ENCODE data around the gene ARPC1B. TPM values are rescaled to one million over a fixed set of nuclear protein-coding genes. Genes with fewer than 3 reads are reported as not detected.
A peak's percentile ranks its signal among the peaks of the same experiment; 100 is the strongest.
"Not testable (repeated sequence)": the region's sequence is repeated elsewhere in the genome, so short reads cannot be mapped to it uniquely, and the experiment has no call there.

The ARPC1B gene
- total and polyA plus RNA-seq, 2 of the 8 experiments (the other 6 are each of a cell fraction or from before 2014, with no cell fraction given): 64.5 to 115 TPM

- TF ChIP-seq MAFK (IDR thresholded peaks at IDR 0.05; ENCODE audit: low read depth, low read length) (no peak), TBP (IDR thresholded peaks at IDR 0.05; ENCODE audit: low read depth, low read length) (no peak), CTBP2 (IDR thresholded peaks at IDR 0.05; ENCODE audit: borderline replicate concordance, insufficient read depth, insufficient read length, low read length) (no peak)
- TF ChIP-seq, protein P1, sequence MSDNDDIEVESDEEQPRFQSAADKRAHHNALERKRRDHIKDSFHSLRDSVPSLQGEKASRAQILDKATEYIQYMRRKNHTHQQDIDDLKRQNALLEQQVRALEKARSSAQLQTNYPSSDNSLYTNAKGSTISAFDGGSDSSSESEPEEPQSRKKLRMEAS (IDR thresholded peaks at IDR 0.05): 0 out of 2 replicates have a peak, but pooled peaks have one; percentile 22
Observed at GRCh38 chr7:99386584-99387238, 12.2 kb downstream of the ARPC1B start (continued).

DNA sequence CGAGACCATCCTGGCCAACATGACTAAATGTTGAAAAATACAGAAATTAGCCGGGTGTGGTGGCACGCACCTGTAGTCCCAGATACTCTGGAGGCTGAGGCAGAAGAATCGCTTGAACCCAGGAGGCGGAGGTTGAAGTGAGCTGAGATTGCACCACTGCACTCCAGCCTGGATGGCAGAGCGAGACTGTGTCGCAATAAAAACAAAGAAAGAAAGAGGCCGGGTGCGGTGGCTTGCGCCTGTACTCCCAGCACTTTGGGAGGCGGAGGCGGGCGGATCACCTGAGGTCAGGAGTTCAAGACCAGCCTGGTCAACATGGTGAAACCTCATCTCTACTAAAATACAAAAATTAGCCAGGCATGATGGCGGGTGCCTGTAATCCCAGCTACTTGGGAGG lies 12.7 kb downstream of the ARPC1B start:
- not testable (repeated sequence) for H3K23ac ChIP-seq (ENCODE audit: insufficient read length); H3K4ac ChIP-seq (replicated peaks; ENCODE audit: insufficient read length, low read depth, low read length); H2BK15ac ChIP-seq (ENCODE audit: low read length); H3K27me3 ChIP-seq (replicated peaks in 1 of 4; ENCODE audit: control insufficient read depth in 3 of 4, extremely low read depth in 1 of 4, insufficient read depth in 3 of 4, low read length in 3 of 4); H3K23me2 ChIP-seq (ENCODE audit: low read depth, low read length); H3K9me3 ChIP-seq (ENCODE audit: insufficient read depth in 2 of 2, low read depth in 1 of 2, low read length in 1 of 2); H3K4me1 ChIP-seq (replicated peaks in 1 of 4; ENCODE audit: control insufficient read depth in 3 of 4, insufficient read depth in 4 of 4, low read length in 3 of 4); DNase-seq (ENCODE audit: low read depth in 1 of 2, low spot score in 2 of 2); H4K5ac ChIP-seq (ENCODE audit: insufficient read length, low read depth, low read length); H4K91ac ChIP-seq (replicated peaks; ENCODE audit: insufficient read length, low read length); H3K27ac ChIP-seq (ENCODE audit: low read depth, low read length); H2AK5ac ChIP-seq (ENCODE audit: low read depth, low read length); H2BK5ac ChIP-seq (ENCODE audit: low read depth, low read length); H2BK120ac ChIP-seq (replicated peaks; ENCODE audit: low read depth, low read length); H3K4me3 ChIP-seq (ENCODE audit: extremely low read depth in 1 of 4, insufficient read depth in 2 of 4, low read depth in 3 of 4, low read length in 4 of 4); H3K9ac ChIP-seq (replicated peaks in 1 of 4; ENCODE audit: extremely low read depth in 1 of 4, low read depth in 3 of 4, low read length in 3 of 4); H3K79me1 ChIP-seq (ENCODE audit: low read depth, low read length); H2AFZ ChIP-seq (ENCODE audit: low read length); H3K56ac ChIP-seq (replicated peaks; ENCODE audit: insufficient read length, low read depth, low read length); H3K79me2 ChIP-seq (ENCODE audit: control insufficient read depth in 1 of 2, insufficient read depth in 2 of 2, low read length in 2 of 2); H2BK20ac ChIP-seq (ENCODE audit: low read length); H3K4me2 ChIP-seq (ENCODE audit: insufficient read depth in 1 of 2, low read depth in 2 of 2, low read length in 2 of 2); FAIRE-seq; H3K14ac ChIP-seq (ENCODE audit: insufficient read length); H4K8ac ChIP-seq (ENCODE audit: extremely low read depth, insufficient read depth, low read length); H3K18ac ChIP-seq (ENCODE audit: extremely low read depth, low read length); H2BK12ac ChIP-seq (ENCODE audit: low read depth, low read length)
- peaks cover 11% of the 10 kb centered on the region in 2 experiments for H4K20me1 ChIP-seq (replicated peaks in 1 of 2; ENCODE audit: control insufficient read depth in 1 of 2, insufficient read depth in 2 of 2, low read length in 2 of 2)
- WGBS, 2 experiments (ENCODE audit: extremely low coverage in 1 of 2, insufficient coverage in 1 of 2, insufficient read length in 1 of 2, insufficient replicate concordance in 2 of 2, low coverage in 1 of 2, low lambda C conversion rate in 2 of 2, missing lambda C conversion rate in 1 of 2): 84% methylated on average over 14 of the region's 14 CpGs; no CpG with 5 or more reads in 1 of the 2 experiments
- ChIA-PET CTCF (ENCODE audit: partially characterized antibody) (interaction anchor here (0.6 to 2.5 kb wide), 7 partner anchors 10 to 287 kb away, joined by 3 to 14 read pairs (median 4); partner anchors contain the start of genes BUD31 and PDAP1), POLR2A (ENCODE audit: partially characterized antibody) (interaction anchor here (1.2 to 1.9 kb wide), 2 partner anchors 13 to 22 kb away, joined by 4 to 5 read pairs; partner anchors contain the start of genes BUD31 and PDAP1)
- H3K36me3 ChIP-seq (ENCODE audit: control insufficient read depth in 2 of 4, insufficient read depth in 4 of 4, low read length in 3 of 4): peaks cover 2 to 26% (median 16%) of the 10 kb centered on the region in 4 experiments; a peak in 6 of 8 replicates

All from H1 (cell line).